K562 (cell line): ENCODE data around the gene IL6R. TPM values are rescaled to one million over a fixed set of nuclear protein-coding genes. Genes with fewer than 3 reads are reported as not detected.
A peak's percentile ranks its signal among the peaks of the same experiment; 100 is the strongest.

Experiments
- ATAC-seq: fragments of 200-7000 bp; cut with Tn5 transposase; 3 replicates; pipeline ENCODE4 v1.9.1; 2020; ENCODE audit warnings: moderate library complexity
- BruUV-seq: library from RNA; stranded (reverse); fragments of 400-500 nt; replicated peaks from 2 replicates; lab custom pipeline; 2021; lab: Mats Ljungman, UMichigan
- CTCF ChIA-PET: fragments of 300-600 bp; formaldehyde crosslinking; extraction: SDS; loops from one replicate; lab custom pipeline; 2021; ENCODE audit warnings: low intra/inter-chr PET ratio; lab: Yijun Ruan, JAX
- POLR2A ChIA-PET: fragments of 300-600, 350-650 bp; sonication (Branson Sonifier 250); formaldehyde crosslinking; extraction: SDS; loops from one replicate; lab custom pipeline; 2021; ENCODE audit warnings: antibody characterized with exemption, inconsistent platforms; lab: Yijun Ruan, JAX
- DNase-seq, 4 experiments: peaks; one replicate each; pipeline versions ENCODE4 v3.0.0 to v3.0.0-alpha.2; 2011 to 2018; ENCODE audit warnings: low spot score in 3 of 4, mixed read lengths in 3 of 4; ENCODE audit errors: extremely low read depth in 1 of 4
- FAIRE-seq: peaks from 2 replicates; lab custom pipeline; 2011; peaks lifted over from hg19 to GRCh38; lab: Jason Lieb, UNC
- H2AFZ ChIP-seq: 2 replicates; pipeline ENCODE4 v1.6.0; 2011; ENCODE audit warnings: low read depth, low read length, control low read depth, inconsistent platforms
- H3K27ac ChIP-seq: fragments of 200-600 bp; 3 replicates; pipeline ENCODE4 v1.8.0; 2011; ENCODE audit warnings: low read depth, mild to moderate bottlenecking, control low read depth, inconsistent platforms, low read length, moderate library complexity, mixed read lengths; ENCODE audit errors: extremely low read depth
- H3K27me3 ChIP-seq, 2 experiments: fragments of 300-600 bp in 1 of 2; 2 replicates in 1 of 2; 3 replicates in 1 of 2; pipeline versions ENCODE4 v1.6.0 to v1.8.0; 2011; ENCODE audit warnings: inconsistent platforms in 2 of 2, low read length in 2 of 2, mild to moderate bottlenecking in 1 of 2, mixed read lengths in 1 of 2, moderate library complexity in 1 of 2; ENCODE audit not compliant: control insufficient read depth in 2 of 2, insufficient read depth in 2 of 2
- H3K36me3 ChIP-seq: fragments of 300-600 bp; 3 replicates; pipeline ENCODE4 v1.8.0; 2011; ENCODE audit warnings: mild to moderate bottlenecking, low read length, inconsistent platforms; ENCODE audit not compliant: control insufficient read depth, insufficient read depth
- H3K4me1 ChIP-seq, 2 experiments: fragments of 200-600 bp in 1 of 2; replicated peaks in 1 of 2; 2 replicates in 1 of 2; 3 replicates in 1 of 2; pipeline versions ENCODE4 v1.5.1 to v1.8.0; 2011; ENCODE audit warnings: inconsistent platforms in 2 of 2, low read length in 2 of 2, mild to moderate bottlenecking in 1 of 2, mixed read lengths in 1 of 2, moderate library complexity in 1 of 2; ENCODE audit not compliant: control insufficient read depth in 2 of 2, insufficient read depth in 2 of 2
- H3K4me2 ChIP-seq: 2 replicates; pipeline ENCODE4 v1.6.1; 2011; ENCODE audit warnings: low read length, control low read depth, inconsistent platforms, mixed read lengths; ENCODE audit not compliant: insufficient read depth
- H3K4me3 ChIP-seq: fragments of 200-600 bp; sonication (generic), shearing (Covaris generic); 2 replicates; pipeline ENCODE4 v1.5.1; 2016; ENCODE audit warnings: control low read depth, inconsistent platforms
- H3K79me2 ChIP-seq: fragments of 200-600 bp; 3 replicates; pipeline ENCODE4 v1.8.0; 2011; ENCODE audit warnings: low read length, inconsistent platforms; ENCODE audit not compliant: control insufficient read depth, insufficient read depth
- H3K9ac ChIP-seq, 2 experiments: 2 replicates each; pipeline versions ENCODE4 v1.6.0 to v1.6.1; 2011; ENCODE audit warnings: low read depth in 2 of 2, low read length in 2 of 2, control low read depth in 1 of 2, inconsistent platforms in 1 of 2, mild to moderate bottlenecking in 1 of 2, mixed read lengths in 1 of 2; ENCODE audit not compliant: insufficient read depth in 1 of 2
- H3K9me1 ChIP-seq: one replicate; pipeline ENCODE4 v1.6.0; 2011; ENCODE audit warnings: inconsistent platforms, mild to moderate bottlenecking, low read length, moderate library complexity; ENCODE audit not compliant: control insufficient read depth, insufficient read depth
- H3K9me3 ChIP-seq: replicated peaks from 2 replicates; pipeline ENCODE4 v1.5.1; 2011; ENCODE audit warnings: low read depth, low read length, inconsistent platforms; ENCODE audit not compliant: control insufficient read depth, insufficient read depth
- H4K20me1 ChIP-seq: replicated peaks from 2 replicates; pipeline ENCODE4 v1.6.1; 2011; ENCODE audit warnings: low read length, inconsistent platforms, mixed read lengths; ENCODE audit not compliant: control insufficient read depth, insufficient read depth
- BHLHE40 ChIP-seq: IDR thresholded peaks from 2 replicates; pipeline ENCODE4 v1.6.1; 2011; ENCODE audit warnings: low read length, improper control_type of control experiment
- EHMT2 ChIP-seq: fragments of 450-650 bp; IDR thresholded peaks from 2 replicates; pipeline ENCODE4 v1.6.1; 2018; ENCODE audit warnings: antibody characterized with exemption
- MTA1 ChIP-seq: fragments of 450-650 bp; IDR thresholded peaks from 2 replicates; pipeline ENCODE4 v1.6.1; 2017; ENCODE audit warnings: borderline replicate concordance
- NFXL1 ChIP-seq: fragments of 450-650 bp; formaldehyde crosslinking; IDR thresholded peaks from 2 replicates; pipeline ENCODE4 v1.4.0; 2021; ENCODE audit warnings: mild to moderate bottlenecking
- PATZ1 ChIP-seq: fragments of 250-450 bp; sonication (Bioruptor Pico); IDR thresholded peaks from 2 replicates; pipeline ENCODE4 v1.5.0; 2020; ENCODE audit warnings: mild to moderate bottlenecking, borderline replicate concordance
- SMAD1 ChIP-seq: fragments of 150-350 bp; IDR thresholded peaks from 2 replicates; pipeline ENCODE4 v1.6.1; 2014; ENCODE audit warnings: low read length, low read depth; ENCODE audit not compliant: partially characterized antibody
- SMC3 ChIP-seq: conservative IDR thresholded peaks from 2 replicates; pipeline ENCODE4 v1.6.1; 2011; ENCODE audit warnings: low read depth, low read length, improper control_type of control experiment; ENCODE audit not compliant: insufficient read depth
- WHSC1 ChIP-seq: IDR thresholded peaks from one replicate; pipeline ENCODE4 v1.6.1; 2012; ENCODE audit warnings: low read length, control low read depth, inconsistent platforms
- XRCC3 ChIP-seq: fragments of 450-650 bp; IDR thresholded peaks from 2 replicates; pipeline ENCODE4 v1.6.1; 2017; ENCODE audit warnings: mild to moderate bottlenecking, moderate library complexity
- ZBTB49 ChIP-seq: sonication (generic); formaldehyde crosslinking; IDR thresholded peaks from 2 replicates; pipeline ENCODE4 v1.8.0; 2022; ENCODE audit warnings: missing genetic modification reagents, mild to moderate bottlenecking, borderline replicate concordance
- ZNF280A ChIP-seq: fragments of 450-650 bp; IDR thresholded peaks from 2 replicates; pipeline ENCODE4 v1.6.1; 2018; ENCODE audit warnings: mild to moderate bottlenecking, low read depth; ENCODE audit not compliant: partially characterized antibody
- ZNF639 ChIP-seq, 2 experiments: fragments of 200-800 bp in 1 of 2; sonication (Bioruptor generic) in 1 of 2; sonication (generic) in 1 of 2; formaldehyde crosslinking in 1 of 2; IDR thresholded peaks in 1 of 2; conservative IDR thresholded peaks in 1 of 2; 2 replicates each; pipeline versions ENCODE4 v1.5.0 to v1.6.1; 2016 to 2020; ENCODE audit warnings: missing compliant biosample characterization in 1 of 2, missing genetic modification characterization in 1 of 2, missing genetic modification reagents in 1 of 2
- WGBS: fragments of 100-300 bp; shearing (Covaris generic); methylation state at CpG from one replicate; pipeline ENCODE4 v1.1.6; 2016; ENCODE audit warnings: low coverage, mixed read lengths; ENCODE audit not compliant: insufficient coverage; ENCODE audit errors: missing lambda C conversion rate; 5-methylcytosine and 5-hydroxymethylcytosine counted together
- in situ Hi-C: fragments of 300-500 bp; cut with MboI; formaldehyde crosslinking; loops from 4 replicates; pipeline ENCODE4 v1.15.0; 2018; ENCODE audit warnings: inconsistent platforms, mixed read lengths
- intact Hi-C: fragments of 100-400 bp; cut with micrococcal nuclease; formaldehyde crosslinking; loops from 2 replicates; pipeline ENCODE4 v1.14.2; 2022
- polyA plus RNA-seq, 8 experiments: library from polyadenylated mRNA; depleted of rRNA in 4 of 8; stranded (reverse) in 5 of 8; unstranded in 3 of 8; fragments of >200 nt; fragmentation: Nextera tagmentation in 2 of 8; fragmentation: Illumina TruSeq in 1 of 8; extraction: Ambion mirVana in 2 of 8; extraction: Trizol in 1 of 8; gene quantifications; 2 replicates each; pipeline versions ENCODE4 v1.2.1 to v1.2.3, GENCODE V29; 2011 to 2014; ENCODE audit warnings: inconsistent platforms in 1 of 8, missing spikeins in 1 of 8
- total RNA-seq, 7 experiments: library from RNA; depleted of rRNA in 6 of 7; stranded (reverse); fragments of >200 nt in 6 of 7; fragmentation: Illumina TruSeq in 2 of 7; extraction: Trizol in 2 of 7; gene quantifications; 2 replicates each; pipeline versions ENCODE4 v1.2.1 to v1.2.3, GENCODE V29; 2011 to 2021; ENCODE audit warnings: low replicate concordance in 1 of 7

IL6R gene
- total and polyA plus RNA-seq, 9 of the 15 experiments (the other 6 are each of a cell fraction or from before 2014, with no cell fraction given) = 0.05 to 1.1 (median 0.11) TPM; not detected in 2

GRCh38 chr1:154384650-154385489, 20.3 kb upstream of the IL6R start:
- H3K9ac ChIP-seq = peak overlapping the region; percentile 15 to 43; a peak in 1 of 4 replicates
- in situ Hi-C loops = no loop called here
- BruUV-seq = no TSS peak
- DNase-seq (peak; percentile 32 to 84 (median 50)), ATAC-seq (peak; percentile 23), FAIRE-seq (peak; percentile 78)
- H3K9me1 ChIP-seq = no peaks in the 10 kb centered on the region
- no peaks in the 10 kb centered on the region for H3K79me2 ChIP-seq
- 29% methylated on average over 8 of the region's 8 CpGs for WGBS
- CTCF ChIA-PET = no interaction called here
- peak overlapping the region; percentile 88 for H3K4me2 ChIP-seq
- H4K20me1 ChIP-seq = no peaks in the 10 kb centered on the region
- peak overlapping the region; percentile 84 for H2AFZ ChIP-seq
- peak overlapping the region; percentile 73 for H3K27ac ChIP-seq
- intact Hi-C loops = loop anchor here (2.0 kb wide), 1 partner anchor 30 kb away; no protein-coding TSS in a partner anchor
- H3K4me1 ChIP-seq = peaks cover 17 to 28% of the 10 kb centered on the region in 2 experiments
- no peaks in the 10 kb centered on the region for H3K9me3 ChIP-seq
- no peaks in the 10 kb centered on the region for H3K36me3 ChIP-seq
- H3K27me3 ChIP-seq = no peaks in the 10 kb centered on the region; a peak in 1 of 5 replicates
- H3K4me3 ChIP-seq = no peak overlapping the region
- POLR2A ChIA-PET = interaction anchor here (0.6 to 1.1 kb wide), 4 partner anchors 13 to 42 kb away, joined by 3 to 6 read pairs (median 3); no protein-coding TSS in a partner anchor
- TF ChIP-seq EHMT2 = 0 out of 2 replicates have a peak, but pooled peaks have one; percentile 11
- TF ChIP-seq ZNF280A = no peak
- no peak for TF ChIP-seq WHSC1
- 0 out of 2 replicates have a peak, but pooled peaks have one; percentile 28 for TF ChIP-seq MTA1
- TF ChIP-seq SMAD1 = peak; percentile 42
- 0 out of 2 replicates have a peak, but pooled peaks have one; percentile 22 for TF ChIP-seq ZBTB49
- no peak for TF ChIP-seq NFXL1 (CRISPR knock-in tag)
- no peak for TF ChIP-seq XRCC3
- no peak for TF ChIP-seq PATZ1
- TF ChIP-seq ZNF639 (CRISPR knock-in tag; conservative IDR thresholded peaks at IDR 0.05 in 1 of 2, IDR thresholded peaks at IDR 0.05 in 1 of 2) = no peak
- TF ChIP-seq BHLHE40 = no peak
- no peak for TF ChIP-seq SMC3
